ENCODE measurements around the gene WDSUB1.

Gene WDSUB1

DNA sequence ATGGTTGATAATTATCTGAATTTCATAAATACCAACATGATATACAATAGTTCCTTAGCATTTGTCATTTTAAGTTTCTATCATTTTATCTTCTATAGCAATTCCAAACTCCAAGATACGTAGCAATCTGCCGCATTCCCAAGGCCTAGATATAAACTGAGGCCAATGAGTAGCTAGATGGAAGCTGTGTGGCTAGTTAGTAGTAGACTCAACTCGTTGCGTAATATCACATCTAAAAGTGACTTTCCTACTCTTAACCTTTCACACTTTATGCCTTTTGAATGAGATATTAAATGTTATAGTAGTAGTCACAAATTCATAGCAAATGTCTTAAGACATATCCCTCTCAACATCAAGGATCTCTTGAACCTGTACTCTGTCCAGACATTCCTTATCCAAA is 33.6 kb downstream of the WDSUB1 start:
- no peak overlapping the region for H2AFZ ChIP-seq (ENCODE audit: low read depth, low read length)
- no peak overlapping the region for H3K4me3 ChIP-seq (ENCODE audit: low read length)
- H3K9me3 ChIP-seq (ENCODE audit: low read length), result no peaks in the 10 kb centered on the region
- H3K4me1 ChIP-seq (ENCODE audit: insufficient read depth, low read length), result no peaks in the 10 kb centered on the region
- H3K27me3 ChIP-seq (ENCODE audit: insufficient read depth, low read length), result no peaks in the 10 kb centered on the region
- H3K36me3 ChIP-seq (ENCODE audit: insufficient read depth, low read length), result peaks cover 2% of the 10 kb centered on the region

- H2AFZ ChIP-seq (ENCODE audit: low read depth, low read length), result no peak overlapping the region
- no peak overlapping the region for H3K4me3 ChIP-seq (ENCODE audit: low read length)
- H3K4me1 ChIP-seq (ENCODE audit: insufficient read depth, low read length), result no peaks in the 10 kb centered on the region
- H3K36me3 ChIP-seq (ENCODE audit: insufficient read depth, low read length), result no peaks in the 10 kb centered on the region
- H3K9me3 ChIP-seq (ENCODE audit: low read length), result peaks cover 4% of the 10 kb centered on the region
- no peaks in the 10 kb centered on the region for H3K27me3 ChIP-seq (ENCODE audit: insufficient read depth, low read length)
These were observed 35.0 kb downstream of the WDSUB1 start for GRCh38 chr2:159251296-159252173.

GRCh38 chr2:159249990-159250715 is 36.4 kb downstream of the WDSUB1 start:
- Histone ChIP-seq H2AFZ (ENCODE audit: low read depth, low read length) (no peak overlapping the region), H3K27me3 (ENCODE audit: insufficient read depth, low read length) (no peaks in the 10 kb centered on the region), H3K4me3 (ENCODE audit: low read length) (no peak overlapping the region), H3K9me3 (ENCODE audit: low read length) (peaks cover 4% of the 10 kb centered on the region), H3K4me1 (ENCODE audit: insufficient read depth, low read length) (no peaks in the 10 kb centered on the region), H3K36me3 (ENCODE audit: insufficient read depth, low read length) (peaks cover 2% of the 10 kb centered on the region)

- peaks cover 2% of the 10 kb centered on the region for H3K36me3 ChIP-seq (ENCODE audit: insufficient read depth, low read length)
- H3K9me3 ChIP-seq (ENCODE audit: low read length), result peaks cover 4% of the 10 kb centered on the region
- H2AFZ ChIP-seq (ENCODE audit: low read depth, low read length), result no peak overlapping the region
- H3K4me3 ChIP-seq (ENCODE audit: low read length), result no peak overlapping the region
- no peaks in the 10 kb centered on the region for H3K27me3 ChIP-seq (ENCODE audit: insufficient read depth, low read length)
- peaks cover 8% of the 10 kb centered on the region for H3K4me1 ChIP-seq (ENCODE audit: insufficient read depth, low read length)
These were observed 40.0 kb downstream of the WDSUB1 start for GRCh38 chr2:159246325-159246988.

GRCh38 chr2:159243529-159243928 is 43.0 kb downstream of the WDSUB1 start:
- Histone ChIP-seq H3K36me3 (ENCODE audit: insufficient read depth, low read length) (peaks cover 19% of the 10 kb centered on the region), H3K27me3 (ENCODE audit: insufficient read depth, low read length) (no peaks in the 10 kb centered on the region), H3K9me3 (ENCODE audit: low read length) (peaks cover 4% of the 10 kb centered on the region), H2AFZ (ENCODE audit: low read depth, low read length) (no peak overlapping the region), H3K4me1 (ENCODE audit: insufficient read depth, low read length) (peaks cover 8% of the 10 kb centered on the region), H3K4me3 (ENCODE audit: low read length) (no peak overlapping the region)

DNA sequence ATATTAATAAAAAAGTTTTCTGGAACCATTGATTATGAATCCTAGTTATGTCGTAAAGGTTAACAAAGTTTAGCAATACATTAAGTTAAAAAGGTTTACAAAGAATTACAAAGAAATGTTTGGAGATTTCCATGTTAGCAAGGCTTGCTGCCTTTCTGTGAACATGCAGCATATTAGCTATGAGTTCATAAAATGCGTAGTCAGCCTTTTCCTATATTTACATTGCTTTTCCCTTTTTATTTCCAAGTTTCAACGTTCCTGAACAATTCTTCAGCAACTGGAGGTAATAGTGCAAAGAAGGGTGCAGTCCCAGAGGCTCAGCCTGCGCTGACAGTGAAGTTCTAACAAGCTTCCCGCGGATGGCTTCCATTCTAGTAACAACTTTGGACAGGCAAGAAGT is 51.6 kb downstream of the WDSUB1 start:
- H3K36me3 ChIP-seq (ENCODE audit: insufficient read depth, low read length), result peaks cover 44% of the 10 kb centered on the region
- no peaks in the 10 kb centered on the region for H3K27me3 ChIP-seq (ENCODE audit: insufficient read depth, low read length)
- no peaks in the 10 kb centered on the region for H3K9me3 ChIP-seq (ENCODE audit: low read length)
- no peak overlapping the region for H2AFZ ChIP-seq (ENCODE audit: low read depth, low read length)
- H3K4me3 ChIP-seq (ENCODE audit: low read length), result no peak overlapping the region
- no peaks in the 10 kb centered on the region for H3K4me1 ChIP-seq (ENCODE audit: insufficient read depth, low read length)

DNA sequence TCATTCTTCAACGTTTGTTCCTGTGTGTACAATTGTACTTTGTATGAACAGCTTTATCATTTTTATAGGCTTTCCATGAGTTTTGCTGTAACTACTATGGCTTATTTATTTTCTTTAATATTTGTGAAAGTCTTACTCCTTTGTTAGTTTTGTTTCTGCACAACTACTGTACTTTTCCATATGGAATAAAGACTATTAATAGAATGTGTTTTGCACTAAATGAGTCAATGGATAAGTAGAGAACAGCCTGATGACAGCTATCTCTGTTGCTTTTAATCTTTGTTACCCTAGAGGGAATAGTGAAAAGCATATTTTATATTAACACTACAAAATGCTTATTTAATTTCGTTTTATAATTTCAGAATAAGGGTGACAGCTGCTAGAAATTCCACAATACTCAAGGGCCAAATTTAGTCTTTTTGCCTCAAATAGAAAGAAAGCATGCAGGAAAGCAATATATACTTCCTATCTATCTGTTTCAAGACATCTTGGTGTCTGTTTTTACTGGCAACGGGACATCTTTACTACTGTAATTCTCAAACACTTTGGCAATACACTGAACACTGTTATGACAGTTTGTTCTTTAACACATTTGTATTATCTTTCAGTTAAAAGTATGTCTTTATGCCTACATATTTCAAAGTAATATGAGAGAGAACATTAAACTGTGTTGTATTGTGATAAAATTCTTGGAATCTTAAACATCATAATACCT is 53.9 kb downstream of the WDSUB1 start:
- H3K36me3 ChIP-seq (ENCODE audit: insufficient read depth, low read length), result peaks cover 52% of the 10 kb centered on the region
- no peaks in the 10 kb centered on the region for H3K4me1 ChIP-seq (ENCODE audit: insufficient read depth, low read length)
- H3K4me3 ChIP-seq (ENCODE audit: low read length), result no peak overlapping the region
- H3K9me3 ChIP-seq (ENCODE audit: low read length), result no peaks in the 10 kb centered on the region
- H3K27me3 ChIP-seq (ENCODE audit: insufficient read depth, low read length), result no peaks in the 10 kb centered on the region
- H2AFZ ChIP-seq (ENCODE audit: low read depth, low read length), result no peak overlapping the region

GRCh38 chr2:159230145-159230877 is 56.2 kb downstream of the WDSUB1 start:
- H3K36me3 ChIP-seq (ENCODE audit: insufficient read depth, low read length), result peaks cover 47% of the 10 kb centered on the region

GRCh38 chr2:159229476-159230144 is 56.9 kb downstream of the WDSUB1 start:
- Histone ChIP-seq H3K36me3 (ENCODE audit: insufficient read depth, low read length) (peaks cover 48% of the 10 kb centered on the region), H3K4me3 (ENCODE audit: low read length) (no peak overlapping the region), H2AFZ (ENCODE audit: low read depth, low read length) (no peak overlapping the region), H3K27me3 (ENCODE audit: insufficient read depth, low read length) (no peaks in the 10 kb centered on the region), H3K9me3 (ENCODE audit: low read length) (no peaks in the 10 kb centered on the region), H3K4me1 (ENCODE audit: insufficient read depth, low read length) (no peaks in the 10 kb centered on the region)

More at GRCh38 chr2:159230145-159230877, 56.2 kb downstream of the WDSUB1 start:
- H3K4me1 ChIP-seq (ENCODE audit: insufficient read depth, low read length), result no peaks in the 10 kb centered on the region
- H3K9me3 ChIP-seq (ENCODE audit: low read length), result no peaks in the 10 kb centered on the region
- H3K4me3 ChIP-seq (ENCODE audit: low read length), result no peak overlapping the region
- H2AFZ ChIP-seq (ENCODE audit: low read depth, low read length), result no peak overlapping the region
- H3K27me3 ChIP-seq (ENCODE audit: insufficient read depth, low read length), result no peaks in the 10 kb centered on the region

- H3K9me3 ChIP-seq (ENCODE audit: low read length), result no peaks in the 10 kb centered on the region
- H3K4me1 ChIP-seq (ENCODE audit: insufficient read depth, low read length), result no peaks in the 10 kb centered on the region
- H2AFZ ChIP-seq (ENCODE audit: low read depth, low read length), result no peak overlapping the region
- H3K27me3 ChIP-seq (ENCODE audit: insufficient read depth, low read length), result no peaks in the 10 kb centered on the region
- peaks cover 60% of the 10 kb centered on the region for H3K36me3 ChIP-seq (ENCODE audit: insufficient read depth, low read length)
- H3K4me3 ChIP-seq (ENCODE audit: low read length), result no peak overlapping the region
These were observed 58.4 kb downstream of the WDSUB1 start for GRCh38 chr2:159228081-159228581.

- Histone ChIP-seq H3K4me1 (ENCODE audit: insufficient read depth, low read length) (no peaks in the 10 kb centered on the region), H3K27me3 (ENCODE audit: insufficient read depth, low read length) (no peaks in the 10 kb centered on the region), H3K4me3 (ENCODE audit: low read length) (no peak overlapping the region), H2AFZ (ENCODE audit: low read depth, low read length) (no peak overlapping the region), H3K36me3 (ENCODE audit: insufficient read depth, low read length) (peaks cover 59% of the 10 kb centered on the region), H3K9me3 (ENCODE audit: low read length) (no peaks in the 10 kb centered on the region)
These were observed 59.0 kb downstream of the WDSUB1 start for GRCh38 chr2:159227467-159227866.

All from neuron (in vitro differentiated cells).